Activated CD4-positive, alpha-beta T cell treated with anti-CD3 and anti-CD28 coated beads for 36 hours (primary cell): ENCODE results near the gene RHBDF1. TPM values are rescaled to one million over a fixed set of nuclear protein-coding genes. Genes with fewer than 3 reads are reported as not detected.

Experiments used
- microRNA-seq: library from miRNA; unstranded; fragments of <30 nt; microRNA quantifications from one replicate; pipeline ENCODE4 v1.2.0, GENCODE V29; 2021; ENCODE audit warnings: borderline replicate concordance
- total RNA-seq, 2 experiments: library from RNA; stranded (reverse); gene quantifications; one replicate each; pipeline ENCODE4 v1.2.3, GENCODE V29; 2021

RHBDF1 gene
- total RNA-seq, 2 experiments from 2014 or later = 0.40 TPM; not detected in 1

Small RNA genes within 50 kb of the gene (microRNA-seq; reads per million reads assigned to microRNA genes)
- not detected for gene MIR6859-4

Other genes starting within 250 kb of the RHBDF1 start
- 10 to 100 TPM; 31.9 to 46.8 TPM for gene POLR3K, start 19.0 kb downstream of the RHBDF1 start, total RNA-seq
- 10 to 100 TPM; 42.5 to 50.0 TPM for gene SNRNP25, start 18.8 kb downstream of the RHBDF1 start, total RNA-seq
- 10 to 100 TPM; 47.0 to 57.0 TPM for gene MPG, start 5.6 kb upstream of the RHBDF1 start, total RNA-seq
- gene NPRL3, start 66.0 kb upstream of the RHBDF1 start, total RNA-seq = 10 to 100 TPM; 49.1 to 53.9 TPM
- gene HBZ, start 80.0 kb upstream of the RHBDF1 start, total RNA-seq = not detected
- gene HBM, start 93.3 kb upstream of the RHBDF1 start, total RNA-seq = not detected
- not detected for gene HBA2, start 100.2 kb upstream of the RHBDF1 start, total RNA-seq
- not detected for gene HBA1, start 104.0 kb upstream of the RHBDF1 start, total RNA-seq
- 1 to 10 TPM in 1 of 2 experiments, under 1 TPM in 1; 0.37 to 1.1 TPM for gene HBQ1, start 107.8 kb upstream of the RHBDF1 start, total RNA-seq
- gene LUC7L, start 156.8 kb upstream of the RHBDF1 start, total RNA-seq = 10 to 100 TPM; 44.6 to 50.1 TPM
- 10 to 100 TPM; 11.3 to 15.2 TPM for gene FAM234A, start 162.2 kb upstream of the RHBDF1 start, total RNA-seq
- gene RGS11, start 203.3 kb upstream of the RHBDF1 start, total RNA-seq = under 1 TPM; 0.11 to 0.12 TPM
- not detected for gene ARHGDIG, start 208.0 kb upstream of the RHBDF1 start, total RNA-seq
- gene PDIA2, start 210.5 kb upstream of the RHBDF1 start, total RNA-seq = not detected